HTR-8/SVneo (cell line): ENCODE data around the gene SUN2.
"Not testable (repeated sequence)": the region's sequence is repeated elsewhere in the genome, so short reads cannot be mapped to it uniquely, and the experiment has no call there.

Experiments
- DNase-seq: peaks from one replicate; pipeline ENCODE4 v3.0.0; 2011; ENCODE audit warnings: low spot score, mixed read lengths; ENCODE audit not compliant: insufficient read length
- FAIRE-seq: peaks from 2 replicates; lab custom pipeline; 2011; peaks lifted over from hg19 to GRCh38; lab: Jason Lieb, UNC

Gene SUN2

GRCh38 chr22:38755911-38756532 is at the start of gene SUN2:
Gene SUN2, minus strand, starts transcription at chr22:38755998. Its CDS starts 3,370 bp downstream, at chr22:38752628.
- peak; percentile 87 for DNase-seq
- FAIRE-seq, result peak; percentile 64

DNA sequence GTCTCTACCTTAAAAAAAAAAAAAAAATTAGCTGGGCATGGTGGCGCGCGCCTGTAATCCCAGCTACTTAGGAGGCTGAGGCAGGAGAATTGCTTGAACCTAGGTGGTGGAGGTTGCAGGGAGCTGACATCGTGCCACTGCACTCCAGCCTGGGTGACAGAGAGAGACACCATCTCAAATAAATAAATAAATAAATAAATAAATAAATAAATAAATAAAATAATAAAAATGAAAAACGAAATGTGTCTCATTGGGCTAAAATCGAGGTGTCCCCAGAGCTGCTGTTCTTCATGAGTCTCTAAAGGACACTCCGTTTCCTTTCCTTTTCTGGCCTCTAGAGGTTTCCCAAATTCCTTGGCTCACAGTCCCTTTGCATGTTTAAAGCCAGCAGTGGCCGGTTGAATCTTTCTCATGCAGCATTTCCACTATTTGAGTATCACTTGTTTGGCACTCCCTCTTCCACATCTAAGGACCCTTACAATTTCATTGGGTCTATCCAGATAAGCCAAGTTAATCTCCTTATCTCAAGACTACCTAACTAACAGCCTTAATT is 49.3 kb upstream of the SUN2 start:
- not testable (repeated sequence) for DNase-seq, FAIRE-seq

- FAIRE-seq, result no peak
- peak; percentile 64 for DNase-seq
Measured at GRCh38 chr22:38802671-38803121, 46.9 kb upstream of the SUN2 start.

GRCh38 chr22:38799265-38800002 is 43.6 kb upstream of the SUN2 start:
- no peak for DNase-seq

DNA sequence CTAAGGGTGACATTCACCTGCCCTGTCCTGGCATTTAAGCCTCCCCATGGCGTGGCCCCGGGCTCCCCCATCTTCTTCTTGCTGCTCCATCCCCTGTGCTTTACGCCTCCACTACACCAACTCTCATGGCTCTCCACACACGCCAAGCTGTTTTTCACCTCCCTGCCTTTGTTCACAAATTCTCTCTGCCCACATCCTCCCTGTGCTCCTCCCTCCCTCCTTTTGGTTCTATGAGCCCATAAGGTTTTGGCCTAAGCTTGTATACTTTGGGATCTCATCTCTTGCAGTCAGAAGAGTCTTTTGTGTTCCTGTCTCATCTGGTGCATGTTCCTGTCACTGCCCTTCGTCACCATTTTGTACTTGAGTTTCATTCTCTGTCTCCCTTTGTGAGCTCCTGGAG is 42.7 kb upstream of the SUN2 start:
- FAIRE-seq (no peak), DNase-seq (no peak)

More at GRCh38 chr22:38799265-38800002, 43.6 kb upstream of the SUN2 start:
- no peak for FAIRE-seq

DNA sequence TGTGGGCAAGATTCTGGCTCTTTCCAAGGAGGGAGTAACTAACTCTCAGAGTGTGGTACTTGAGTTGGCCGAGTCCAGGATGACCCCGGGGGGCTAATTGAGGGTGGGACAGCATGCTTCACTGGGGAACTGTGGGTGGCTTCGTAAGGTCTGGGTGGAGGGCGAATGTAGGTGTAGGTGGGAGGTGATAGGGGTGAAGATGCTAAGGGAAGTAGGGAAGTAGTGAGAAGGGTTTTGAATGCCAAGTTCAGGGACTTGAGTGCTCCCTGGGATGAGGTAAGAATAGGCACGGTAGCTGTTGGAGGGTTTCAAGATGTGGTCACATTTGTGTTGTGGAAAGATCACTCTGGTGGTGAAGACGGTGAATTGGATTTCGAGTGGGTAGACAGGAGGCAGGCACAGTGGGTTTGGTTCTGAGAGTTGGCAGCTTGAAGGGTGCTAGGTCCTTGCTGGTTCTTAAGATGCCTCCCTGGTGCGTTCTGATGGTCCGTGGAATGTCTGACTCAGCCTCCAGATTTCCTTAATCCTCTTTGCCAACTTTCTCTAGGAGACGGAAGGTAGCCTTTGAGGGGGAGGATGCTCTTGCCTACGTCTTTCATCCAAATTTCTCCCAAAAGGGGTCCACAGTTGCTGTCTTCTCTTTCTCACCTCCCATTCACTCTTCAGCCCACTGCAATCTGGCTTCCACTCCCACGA is 40.6 kb upstream of the SUN2 start:
- no peak for FAIRE-seq

GRCh38 chr22:38795569-38795968 is 39.8 kb upstream of the SUN2 start:
- FAIRE-seq, result no peak
- DNase-seq, result no peak

More for the DNA sequence above, 40.6 kb upstream of the SUN2 start:
- no peak for DNase-seq

GRCh38 chr22:38793721-38794466 is 38.1 kb upstream of the SUN2 start, which contains the start of gene DNAL4:
Gene DNAL4, minus strand, starts transcription at chr22:38794143. Its CDS starts 11,412 bp downstream, at chr22:38782731.
- peak; percentile 49 for FAIRE-seq

DNA sequence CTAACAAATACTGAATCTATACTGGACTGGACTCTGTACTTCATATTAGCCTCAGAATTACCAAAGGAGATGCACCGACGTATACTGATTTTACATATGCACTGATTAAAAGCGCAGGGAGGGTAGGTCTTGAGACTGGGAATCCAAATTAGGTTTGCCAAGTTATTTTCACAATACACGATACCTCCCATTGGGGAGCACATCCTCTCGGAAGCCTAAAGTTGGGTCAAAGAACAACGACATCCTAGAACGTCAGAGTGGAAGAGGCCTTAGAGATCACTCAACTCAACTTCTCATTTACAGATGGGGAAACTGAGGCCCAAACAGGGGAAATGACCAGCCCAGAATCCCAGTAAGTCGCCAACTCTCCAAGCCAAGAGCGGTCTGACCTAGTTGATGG is 37.5 kb upstream of the SUN2 start:
- no peak for FAIRE-seq
- no peak for DNase-seq

More at GRCh38 chr22:38793721-38794466, 38.1 kb upstream of the SUN2 start, which contains the start of gene DNAL4:
- DNase-seq, result peak; percentile 94

DNA sequence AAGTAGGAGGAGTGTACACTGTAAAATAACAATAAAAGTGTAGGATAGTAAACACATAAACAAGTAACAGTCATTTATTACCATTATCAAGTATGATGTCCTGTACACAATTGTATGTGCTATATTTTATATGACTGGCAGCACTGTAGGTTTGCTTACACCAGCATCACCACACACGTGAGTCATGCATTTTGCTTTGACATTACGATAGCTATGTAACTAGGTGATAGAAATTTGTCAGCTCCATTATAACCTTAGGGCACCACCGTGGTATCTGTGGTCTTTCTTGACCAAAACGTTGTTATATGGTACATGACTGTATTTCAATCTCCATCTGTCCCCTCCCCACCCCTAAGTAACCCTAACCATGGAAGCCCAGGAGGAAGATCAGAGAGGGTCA is 37.0 kb upstream of the SUN2 start:
- FAIRE-seq, result no peak

GRCh38 chr22:38789606-38790005 is 33.8 kb upstream of the SUN2 start:
- DNase-seq (no peak), FAIRE-seq (no peak)

More for the DNA sequence above, 37.0 kb upstream of the SUN2 start:
- no peak for DNase-seq

- no peak for FAIRE-seq
- no peak for DNase-seq
Measured at GRCh38 chr22:38788846-38789245, 33.0 kb upstream of the SUN2 start.

DNA sequence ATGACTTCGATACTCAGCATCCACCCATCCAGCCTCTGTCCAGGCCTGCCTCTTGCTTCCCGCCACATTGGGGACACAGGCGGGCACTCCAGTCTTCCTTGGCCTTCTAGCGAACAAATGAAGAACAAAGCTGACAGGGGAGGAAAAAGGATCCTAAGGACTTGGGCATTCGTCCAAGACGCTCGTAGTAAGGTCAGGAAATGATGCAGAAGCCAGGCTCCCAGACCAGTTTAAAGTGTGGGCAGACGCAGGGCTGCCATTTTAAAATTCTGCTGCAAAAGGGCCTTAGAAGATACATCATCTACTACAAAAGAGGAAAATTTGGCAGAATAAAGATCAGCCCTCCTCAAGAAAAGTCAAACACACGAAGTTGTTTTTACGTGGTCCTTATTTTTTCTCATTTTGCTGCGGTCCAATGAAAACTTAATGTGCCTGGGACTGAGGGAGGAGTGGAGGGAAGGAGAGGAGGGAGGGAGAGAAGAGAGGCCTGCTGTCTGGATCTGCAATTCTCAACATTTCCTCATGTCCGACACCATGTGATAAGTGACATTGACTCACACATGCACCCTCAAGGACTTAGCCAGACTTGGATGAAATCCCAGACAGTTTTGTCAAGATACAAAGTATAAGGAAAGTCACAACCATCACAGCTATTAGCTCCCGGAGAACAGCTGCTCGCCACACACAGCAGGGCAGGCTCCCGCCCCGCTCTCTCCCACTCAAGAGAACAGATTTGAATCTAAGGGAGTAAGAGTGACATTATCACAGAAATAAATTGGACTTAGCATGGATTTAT is 32.4 kb upstream of the SUN2 start:
- FAIRE-seq (no peak), DNase-seq (peak; percentile 12)

DNA sequence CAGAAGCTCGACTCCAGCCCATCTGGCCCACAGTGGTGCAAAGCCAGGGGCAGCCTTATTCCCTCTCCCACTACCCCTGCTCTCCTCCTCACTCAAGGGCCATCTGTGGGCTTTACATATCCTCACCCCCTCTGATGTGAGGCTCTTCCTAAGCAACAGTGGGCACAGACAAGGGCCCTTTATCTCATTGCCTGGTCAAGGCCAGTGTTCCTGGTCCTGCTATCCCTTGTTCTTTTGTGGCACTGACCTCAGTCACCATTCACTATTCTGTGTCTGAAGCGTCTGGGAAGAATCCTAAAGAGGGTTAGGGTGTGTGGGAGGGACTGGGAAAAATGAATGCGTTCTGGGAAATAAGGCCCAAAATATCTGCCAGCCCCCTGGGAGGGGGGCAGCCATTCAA is 30.8 kb upstream of the SUN2 start:
- FAIRE-seq (no peak), DNase-seq (no peak)

- DNase-seq (no peak), FAIRE-seq (no peak)
Measured at GRCh38 chr22:38784856-38785255, 29.1 kb upstream of the SUN2 start.

DNA sequence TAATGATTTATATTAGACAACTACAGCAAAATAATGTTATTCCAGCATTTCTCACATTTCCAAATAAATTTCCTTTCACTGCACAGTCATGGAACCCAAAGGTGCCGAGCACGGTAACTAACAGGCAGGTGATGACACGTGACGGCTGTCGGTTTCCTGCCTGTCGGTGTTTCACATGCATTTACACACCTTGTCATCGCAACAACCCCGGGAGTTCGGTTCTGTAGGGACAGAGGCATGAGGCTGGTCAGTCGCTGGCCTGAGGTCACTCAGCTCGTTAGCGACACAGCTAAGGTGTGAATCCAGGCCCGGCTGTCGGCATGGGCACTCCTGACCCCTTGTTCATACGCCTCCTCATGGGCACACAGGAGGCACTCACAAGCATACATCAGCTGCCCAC is 28.2 kb upstream of the SUN2 start:
- FAIRE-seq (no peak), DNase-seq (no peak)

DNA sequence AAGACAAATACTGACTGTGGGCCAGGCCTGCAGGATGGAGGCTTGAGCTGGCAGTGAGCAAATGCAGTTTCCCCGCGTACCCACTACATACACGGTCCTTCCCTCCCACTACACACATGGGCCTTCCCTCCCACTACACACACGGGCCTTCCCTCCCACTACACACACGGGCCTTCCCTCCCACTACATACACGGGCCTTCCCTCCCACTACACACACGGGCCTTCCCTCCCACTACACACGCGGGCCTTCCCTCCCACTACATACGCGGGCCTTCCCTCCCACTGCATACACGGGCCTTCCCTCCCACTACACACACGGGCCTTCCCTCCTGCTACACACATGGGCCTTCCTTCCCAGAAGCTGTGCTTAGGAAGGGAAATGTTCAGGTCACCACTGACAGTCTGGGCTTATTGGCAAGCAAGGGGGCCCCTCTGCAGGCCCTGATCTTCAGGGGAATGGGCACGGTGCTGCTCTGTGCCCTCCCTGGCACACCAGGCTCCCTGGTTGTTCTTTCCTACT is 27.4 kb upstream of the SUN2 start:
- FAIRE-seq, result no peak
- DNase-seq, result no peak

DNA sequence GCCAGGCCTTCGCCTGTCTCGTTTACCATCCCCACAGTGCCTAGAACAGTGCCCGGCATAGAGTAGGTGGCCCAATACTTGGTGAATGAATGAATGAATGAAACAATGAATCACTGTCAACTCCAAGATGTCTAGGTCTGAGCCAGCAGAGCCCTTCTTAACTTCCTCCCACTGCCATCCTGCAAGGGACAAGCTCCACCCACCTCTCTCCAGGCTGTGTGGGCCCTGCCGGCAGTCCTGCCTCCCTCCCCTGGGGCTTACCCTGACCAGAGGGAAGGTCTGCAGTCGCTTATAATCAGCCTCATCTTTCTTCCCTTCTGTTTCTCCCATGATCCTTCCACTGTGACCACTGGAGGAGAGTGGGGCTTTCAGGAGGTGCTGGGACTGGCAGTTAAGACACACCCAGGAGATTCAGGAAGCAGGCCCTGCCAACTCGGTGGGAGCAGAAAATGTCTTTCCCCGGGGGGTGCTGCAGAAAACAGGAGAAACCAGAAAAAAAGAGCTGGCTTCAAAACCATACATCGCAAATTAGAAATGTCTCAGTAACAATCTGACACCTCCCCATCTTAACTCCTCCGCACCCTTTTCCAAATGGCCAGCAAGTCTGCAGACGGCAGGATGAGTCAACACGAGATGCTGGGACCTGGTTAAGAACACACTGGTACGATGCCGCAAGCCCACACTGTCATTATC is 26.8 kb upstream of the SUN2 start:
- FAIRE-seq (no peak), DNase-seq (no peak)
